ENCODE data around the gene ISX. TPM values are rescaled to one million over a fixed set of nuclear protein-coding genes. Genes with fewer than 3 reads are reported as not detected.

The ISX gene
- total and polyA plus RNA-seq, 10 of the 15 experiments (the other 5 are each of a cell fraction or from before 2014, with no cell fraction given): 0.05 to 0.66 (median 0.25) TPM

GRCh38 chr22:35128637-35129036 is 62.7 kb downstream of the ISX start (continued):
- TF ChIP-seq RELB (IDR thresholded peaks at IDR 0.05; ENCODE audit: low read depth): peak; percentile 82
- peak; percentile 81 to 95 for TF ChIP-seq EP300 (IDR thresholded peaks at IDR 0.05; ENCODE audit: borderline replicate concordance in 1 of 2, control insufficient read depth in 1 of 2, low read depth in 2 of 2, low read length in 2 of 2)
- peak; percentile 97; the same call in 1 of the 2 replicates for TF ChIP-seq KDM1A (IDR thresholded peaks at IDR 0.05; ENCODE audit: borderline replicate concordance)
- TF ChIP-seq ATF7 (IDR thresholded peaks at IDR 0.05; ENCODE audit: low read depth): peak; percentile 73
- peak; percentile 41; the same call in 1 of the 2 replicates for TF ChIP-seq CHD4 (IDR thresholded peaks at IDR 0.05)
- no peak for TF ChIP-seq FOXK2 (IDR thresholded peaks at IDR 0.05)
- no peak for TF ChIP-seq POLR2A (IDR thresholded peaks at IDR 0.05; ENCODE audit: low read depth, low read length)
- 0 out of 2 replicates have a peak, but pooled peaks have one; percentile 25 for TF ChIP-seq PKNOX1 (IDR thresholded peaks at IDR 0.05)
- no peak for TF ChIP-seq SREBF2 (IDR thresholded peaks at IDR 0.05; ENCODE audit: low read length)
- TF ChIP-seq ZNF592 (IDR thresholded peaks at IDR 0.05): no peak
- TF ChIP-seq BRCA1 (IDR thresholded peaks at IDR 0.05; ENCODE audit: low read depth, low read length): no peak
- TF ChIP-seq HDGF (IDR thresholded peaks at IDR 0.05): no peak
- peak; percentile 47; the same call in 1 of the 2 replicates for TF ChIP-seq BACH1 (IDR thresholded peaks at IDR 0.05; ENCODE audit: borderline replicate concordance)
- peak; percentile 20 for TF ChIP-seq RELA (IDR thresholded peaks at IDR 0.05; ENCODE audit: borderline replicate concordance, partially characterized antibody)
- TF ChIP-seq ZNF207 (IDR thresholded peaks at IDR 0.05; ENCODE audit: borderline replicate concordance): no peak
- no peak for TF ChIP-seq HSF1 (IDR thresholded peaks at IDR 0.05; ENCODE audit: low read depth, low read length)
- TF ChIP-seq ETV6 (conservative IDR thresholded peaks at IDR 0.05 in 1 of 2, IDR thresholded peaks at IDR 0.05 in 1 of 2; ENCODE audit: borderline replicate concordance in 1 of 2, low read depth in 1 of 2): peak in 1 of 2 experiments; percentile 83; a peak in 2 of 4 replicates
- no peak for TF ChIP-seq EZH2 (IDR thresholded peaks at IDR 0.05; ENCODE audit: borderline replicate concordance, control insufficient read depth, low read depth, low read length)
- no peak for TF ChIP-seq GABPA (IDR thresholded peaks at IDR 0.05; ENCODE audit: low read depth)

Measured in GM12878 (cell line).